ENCODE measurements around the gene ZNF460. TPM values are rescaled to one million over a fixed set of nuclear protein-coding genes. Genes with fewer than 3 reads are reported as not detected.

The ZNF460 gene
- total and polyA plus RNA-seq, 2 of the 13 experiments (the other 11 are each of a cell fraction or from before 2014, with no cell fraction given): 14.5 to 44.8 TPM

DNA sequence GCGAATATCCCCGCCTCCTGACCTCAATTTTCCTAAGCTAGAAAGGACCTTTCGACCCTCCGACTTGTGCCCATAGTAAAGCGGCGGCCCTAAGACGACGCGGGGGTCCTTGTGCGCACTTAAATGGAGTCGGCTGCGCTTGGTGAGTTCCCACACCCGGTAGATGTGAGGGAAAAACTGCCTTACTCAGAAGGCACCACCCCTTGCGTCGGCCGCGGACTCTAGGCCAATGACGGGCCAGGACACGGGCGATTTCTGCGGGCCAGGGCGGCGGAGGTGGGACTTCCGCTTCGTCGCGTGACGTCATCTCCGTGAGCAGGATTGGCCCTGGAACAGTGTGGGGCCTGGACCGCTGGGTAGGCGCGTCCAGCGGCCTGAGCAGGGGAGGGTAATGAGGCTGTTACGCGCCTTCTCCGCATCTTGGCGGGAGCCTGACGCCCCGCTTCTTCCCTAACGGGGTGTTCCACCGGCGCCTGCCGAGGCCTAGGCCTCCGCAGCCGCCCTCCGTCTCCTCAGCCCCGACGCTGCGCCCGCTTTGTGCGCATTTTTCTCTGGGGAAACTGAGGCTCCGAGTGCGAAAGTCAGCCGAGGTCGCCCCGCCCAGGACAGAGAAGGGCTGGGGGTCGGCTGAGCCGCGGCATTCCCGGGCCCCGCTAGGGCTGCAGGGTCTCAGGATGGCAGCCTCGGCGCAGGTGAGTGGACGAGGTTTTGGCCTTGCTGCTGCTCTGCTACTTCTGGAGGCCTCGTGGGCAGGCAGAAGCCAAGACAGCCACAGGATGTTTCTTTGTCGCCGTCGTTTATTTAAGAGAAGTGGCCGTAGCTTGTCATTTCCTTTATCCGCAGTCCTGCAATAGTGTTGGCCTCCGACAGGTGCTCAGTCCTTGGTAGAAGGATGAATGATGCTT, 40.1 kb downstream of the ZNF460 start, which contains the start of gene ZNF543 (continued):
- TF ChIP-seq GPBP1L1 (CRISPR knock-in tag; IDR thresholded peaks at IDR 0.05) (no peak), ZSCAN25 (CRISPR knock-in tag; IDR thresholded peaks at IDR 0.05) (0 out of 2 replicates have a peak, but pooled peaks have one; percentile 58), ZNF800 (CRISPR knock-in tag; IDR thresholded peaks at IDR 0.05) (no peak), SRY (CRISPR knock-in tag; IDR thresholded peaks at IDR 0.05) (no peak), ZBTB38 (CRISPR knock-in tag; IDR thresholded peaks at IDR 0.05) (peak; percentile 48; the same call in 1 of the 2 replicates), ZZZ3 (CRISPR knock-in tag; IDR thresholded peaks at IDR 0.05; ENCODE audit: borderline replicate concordance) (peak; percentile 94; the same call in 1 of the 2 replicates), ZNF557 (CRISPR knock-in tag; IDR thresholded peaks at IDR 0.05) (no peak), ZNF766 (CRISPR knock-in tag; IDR thresholded peaks at IDR 0.05; ENCODE audit: borderline replicate concordance) (no peak), RAD51 (IDR thresholded peaks at IDR 0.05; ENCODE audit: borderline replicate concordance) (no peak), CEBPG (CRISPR knock-in tag; IDR thresholded peaks at IDR 0.05) (peak; percentile 48), ISL2 (CRISPR knock-in tag; IDR thresholded peaks at IDR 0.05) (0 out of 2 replicates have a peak, but pooled peaks have one; percentile 7), RNF2 (conservative IDR thresholded peaks at IDR 0.05; ENCODE audit: low read depth) (no peak), TAF1 (CRISPR knock-in tag; IDR thresholded peaks at IDR 0.05) (peak; percentile 76; the same call in 1 of the 2 replicates), MBD4 (IDR thresholded peaks at IDR 0.05; ENCODE audit: borderline replicate concordance, low read length) (no peak), TGIF2 (CRISPR knock-in tag; IDR thresholded peaks at IDR 0.05) (no peak), PHF5A (CRISPR knock-in tag; IDR thresholded peaks at IDR 0.05; ENCODE audit: low read depth, unreplicated experiment) (no peak), HMG20B (CRISPR knock-in tag; conservative IDR thresholded peaks at IDR 0.05) (no peak), ZFP41 (CRISPR knock-in tag; IDR thresholded peaks at IDR 0.05; ENCODE audit: borderline replicate concordance) (no peak), ZNF768 (CRISPR knock-in tag; IDR thresholded peaks at IDR 0.05) (no peak; the same call in 1 of the 2 replicates)
- TF ChIP-seq, protein P1, sequence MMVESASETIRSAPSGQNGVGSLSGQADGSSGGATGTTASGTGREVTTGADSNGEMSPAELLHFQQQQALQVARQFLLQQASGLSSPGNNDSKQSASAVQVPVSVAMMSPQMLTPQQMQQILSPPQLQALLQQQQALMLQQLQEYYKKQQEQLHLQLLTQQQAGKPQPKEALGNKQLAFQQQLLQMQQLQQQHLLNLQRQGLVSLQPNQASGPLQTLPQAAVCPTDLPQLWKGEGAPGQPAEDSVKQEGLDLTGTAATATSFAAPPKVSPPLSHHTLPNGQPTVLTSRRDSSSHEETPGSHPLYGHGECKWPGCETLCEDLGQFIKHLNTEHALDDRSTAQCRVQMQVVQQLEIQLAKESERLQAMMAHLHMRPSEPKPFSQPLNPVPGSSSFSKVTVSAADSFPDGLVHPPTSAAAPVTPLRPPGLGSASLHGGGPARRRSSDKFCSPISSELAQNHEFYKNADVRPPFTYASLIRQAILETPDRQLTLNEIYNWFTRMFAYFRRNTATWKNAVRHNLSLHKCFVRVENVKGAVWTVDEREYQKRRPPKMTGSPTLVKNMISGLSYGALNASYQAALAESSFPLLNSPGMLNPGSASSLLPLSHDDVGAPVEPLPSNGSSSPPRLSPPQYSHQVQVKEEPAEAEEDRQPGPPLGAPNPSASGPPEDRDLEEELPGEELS (CRISPR knock-in tag; IDR thresholded peaks at IDR 0.05): no peak
- TF ChIP-seq, protein P2, sequence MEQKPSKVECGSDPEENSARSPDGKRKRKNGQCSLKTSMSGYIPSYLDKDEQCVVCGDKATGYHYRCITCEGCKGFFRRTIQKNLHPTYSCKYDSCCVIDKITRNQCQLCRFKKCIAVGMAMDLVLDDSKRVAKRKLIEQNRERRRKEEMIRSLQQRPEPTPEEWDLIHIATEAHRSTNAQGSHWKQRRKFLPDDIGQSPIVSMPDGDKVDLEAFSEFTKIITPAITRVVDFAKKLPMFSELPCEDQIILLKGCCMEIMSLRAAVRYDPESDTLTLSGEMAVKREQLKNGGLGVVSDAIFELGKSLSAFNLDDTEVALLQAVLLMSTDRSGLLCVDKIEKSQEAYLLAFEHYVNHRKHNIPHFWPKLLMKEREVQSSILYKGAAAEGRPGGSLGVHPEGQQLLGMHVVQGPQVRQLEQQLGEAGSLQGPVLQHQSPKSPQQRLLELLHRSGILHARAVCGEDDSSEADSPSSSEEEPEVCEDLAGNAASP (CRISPR knock-in tag; IDR thresholded peaks at IDR 0.05; ENCODE audit: borderline replicate concordance): no peak
